HG03342 (cell line): ENCODE results near the gene ORC5.

Experiments used
- ATAC-seq: cut with Tn5 transposase; IDR thresholded peaks from one replicate; pipeline ENCODE4 v1.9.1; 2021; ENCODE audit warnings: mild to moderate bottlenecking, moderate library complexity; ENCODE audit not compliant: unreplicated experiment

Gene ORC5

DNA sequence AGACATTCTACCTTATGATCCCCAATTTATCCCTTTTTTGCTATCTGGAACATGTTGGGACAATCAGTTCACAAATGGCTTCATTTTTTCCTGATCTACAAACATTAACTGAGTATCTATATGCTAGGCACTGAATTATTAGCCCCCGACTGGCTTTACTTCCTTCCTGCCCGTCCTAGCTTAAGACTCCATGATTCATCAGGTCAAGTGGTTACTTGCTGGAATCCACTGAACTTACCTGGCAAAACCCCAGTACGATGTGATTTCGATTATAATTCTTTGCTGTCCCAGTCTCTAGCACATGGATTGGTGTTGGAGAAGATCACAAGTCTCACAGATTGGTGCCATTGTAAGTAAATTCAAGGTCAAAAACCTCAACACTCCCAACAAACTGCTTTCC, 77.1 kb downstream of the ORC5 start:
- no peak for ATAC-seq

DNA sequence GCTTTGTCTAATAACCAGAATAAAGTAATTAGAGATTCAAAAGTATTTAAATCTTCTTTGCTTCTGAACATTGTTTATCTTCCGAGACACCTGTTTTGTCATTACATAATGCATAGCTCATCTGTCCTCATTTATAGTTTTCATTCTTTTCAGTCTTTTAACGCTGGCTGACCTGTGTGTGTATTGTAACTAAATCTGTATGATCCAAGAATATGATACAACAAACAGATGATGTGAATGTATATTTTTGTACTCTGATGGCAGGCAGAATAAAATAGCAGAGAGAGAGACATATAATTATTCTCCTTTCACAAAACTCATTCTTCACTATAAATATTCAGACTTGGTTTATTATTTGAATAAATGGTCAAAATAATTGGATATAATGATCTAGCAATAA, 80.6 kb downstream of the ORC5 start:
- no peak for ATAC-seq

- no peak for ATAC-seq
Observed at GRCh38 chr7:104126411-104126841, 81.4 kb downstream of the ORC5 start.

- no peak for ATAC-seq
Observed at GRCh38 chr7:104124893-104125477, 82.8 kb downstream of the ORC5 start.

- ATAC-seq = no peak
Observed at GRCh38 chr7:104124469-104124868, 83.3 kb downstream of the ORC5 start.

- no peak for ATAC-seq
Observed at GRCh38 chr7:104123786-104124185, 84.0 kb downstream of the ORC5 start.

GRCh38 chr7:104113788-104114187, 94.0 kb downstream of the ORC5 start:
- no peak for ATAC-seq

GRCh38 chr7:104112623-104113022, 95.2 kb downstream of the ORC5 start:
- ATAC-seq = no peak

DNA sequence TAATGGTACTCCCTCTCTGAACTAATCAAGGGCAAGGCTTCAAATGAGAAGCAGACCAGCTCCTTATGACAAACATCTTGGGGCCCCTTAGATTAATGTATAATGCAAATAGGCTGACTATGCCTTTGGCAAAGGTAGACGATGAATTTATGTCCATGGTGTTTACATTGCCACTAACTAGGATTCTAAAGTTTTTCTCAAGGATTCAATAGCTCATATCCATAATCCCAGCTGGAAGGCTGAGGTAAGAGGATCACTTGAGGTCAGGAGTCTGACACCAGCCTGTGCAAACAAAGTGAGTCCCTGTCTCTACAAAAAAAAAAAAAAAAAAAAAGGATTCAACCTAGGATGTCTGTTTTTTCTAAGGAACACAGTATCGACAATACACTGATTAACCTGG, 96.5 kb downstream of the ORC5 start:
- ATAC-seq = no peak

GRCh38 chr7:104106108-104106905, 101.5 kb downstream of the ORC5 start:
- ATAC-seq = no peak

GRCh38 chr7:104098890-104099289, 108.9 kb downstream of the ORC5 start:
- ATAC-seq = no peak

- no peak for ATAC-seq
Observed at GRCh38 chr7:104096683-104097082, 111.1 kb downstream of the ORC5 start.

DNA sequence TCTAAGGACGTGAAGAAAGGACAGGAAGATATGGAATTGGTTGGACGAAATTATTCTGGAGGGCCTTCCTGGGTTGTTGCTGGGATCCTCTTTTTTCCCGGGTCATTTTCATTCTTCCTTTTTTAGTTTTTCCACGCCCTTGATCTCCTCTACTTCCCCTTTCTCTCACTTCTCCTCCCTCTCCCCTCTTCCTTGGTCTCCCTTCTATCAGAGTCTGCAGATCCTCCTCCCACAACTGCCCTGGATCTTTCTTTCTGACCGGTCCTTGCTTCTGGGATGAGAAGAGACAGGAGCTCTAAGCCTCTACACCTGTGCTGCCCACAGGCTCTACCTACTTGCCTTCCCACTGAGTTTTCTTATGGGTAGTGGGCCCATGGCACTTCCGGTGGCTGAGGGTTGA, 114.7 kb downstream of the ORC5 start:
- no peak for ATAC-seq

DNA sequence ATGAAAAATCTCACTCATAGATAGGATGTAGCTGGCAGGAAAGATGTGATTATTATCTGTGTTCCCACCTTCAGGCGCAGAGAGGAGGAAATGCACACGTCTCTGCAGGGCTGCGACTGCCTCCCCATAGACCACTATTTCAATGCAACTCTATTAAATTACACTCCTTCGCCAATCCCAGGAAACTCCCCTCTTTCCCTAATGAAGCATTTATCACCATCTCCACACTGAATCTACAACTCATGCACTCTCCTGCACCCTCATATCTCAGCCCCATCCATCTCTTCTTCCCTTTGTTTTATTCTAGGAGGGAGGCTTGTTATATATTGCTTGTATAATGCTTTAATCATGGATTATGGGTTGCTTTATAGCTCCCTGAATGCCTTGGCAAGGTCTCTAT, 116.6 kb downstream of the ORC5 start:
- no peak for ATAC-seq

- no peak for ATAC-seq
Observed at GRCh38 chr7:104089612-104090011, 118.2 kb downstream of the ORC5 start.

DNA sequence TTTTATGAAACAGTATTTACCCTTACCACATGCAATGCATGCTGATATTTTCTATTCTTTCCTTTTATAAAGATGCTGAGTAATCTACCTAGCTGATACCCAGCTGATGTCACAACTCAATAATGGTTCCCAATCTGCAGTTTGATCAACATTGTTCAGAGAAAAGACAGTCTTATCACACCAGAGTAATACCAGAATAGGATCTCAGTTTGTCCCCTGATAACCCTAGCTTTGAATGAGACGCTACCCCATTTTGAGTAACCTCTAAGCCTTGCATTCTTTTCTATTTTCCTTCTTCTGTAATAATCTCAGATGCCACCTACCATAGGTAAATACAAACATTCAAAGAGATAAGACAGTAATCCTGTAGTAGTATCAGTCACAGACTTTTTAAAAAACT, 118.8 kb downstream of the ORC5 start:
- ATAC-seq = no peak
